ENCODE results near the gene AP2B1. TPM values are rescaled to one million over a fixed set of nuclear protein-coding genes. Genes with fewer than 3 reads are reported as not detected.

Gene AP2B1
- total RNA-seq, 1 experiment from 2014 or later: 198 TPM

DNA sequence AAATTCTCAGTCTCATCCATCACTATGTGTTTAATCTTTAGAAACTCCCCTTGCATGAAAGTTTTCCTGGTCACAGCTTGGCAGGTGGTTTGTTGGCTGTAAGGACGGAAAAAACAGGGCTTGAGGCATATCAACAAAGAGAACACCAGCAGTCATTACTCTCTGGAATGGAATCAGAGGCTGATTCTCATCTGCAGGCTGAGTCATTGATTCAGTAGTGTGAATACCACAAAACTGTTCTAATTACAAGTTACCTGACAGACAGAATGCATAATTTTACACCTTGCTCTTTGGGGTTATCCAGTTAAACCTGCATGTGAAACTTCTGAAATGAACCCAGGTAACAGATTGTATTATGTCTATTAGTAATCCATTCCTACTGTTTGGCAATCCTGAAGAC, 38.1 kb upstream of the AP2B1 start:
- H3K4me3 ChIP-seq (replicated peaks in 1 of 2; ENCODE audit: low read depth in 1 of 2, low read length in 2 of 2): no peak overlapping the region
- no TSS peak for BruUV-seq (replicated peaks)
- RAD21 ChIA-PET (ENCODE audit: low non-redundant PET in 1 of 2, low total read pairs in 2 of 2, uncharacterized antibody in 2 of 2, unreplicated experiment in 2 of 2): no interaction called here
- TF ChIP-seq RAD21 (IDR thresholded peaks at IDR 0.05; ENCODE audit: low read depth) (no peak), SIN3A (IDR thresholded peaks at IDR 0.05; ENCODE audit: low read depth) (no peak), SP1 (IDR thresholded peaks at IDR 0.05; ENCODE audit: low read depth) (no peak), POLR2A (IDR thresholded peaks at IDR 0.05; ENCODE audit: borderline replicate concordance, extremely low read depth, insufficient read depth, insufficient read length) (no peak), ELF1 (IDR thresholded peaks at IDR 0.05; ENCODE audit: borderline replicate concordance, low read depth) (no peak), YY1 (IDR thresholded peaks at IDR 0.05; ENCODE audit: extremely low read depth, insufficient replicate concordance, low read depth, low read length) (no peak), ZFX (IDR thresholded peaks at IDR 0.05) (no peak), EGR1 (IDR thresholded peaks at IDR 0.05; ENCODE audit: low read depth) (no peak), TCF7L2 (IDR thresholded peaks at IDR 0.05; ENCODE audit: borderline replicate concordance, extremely low read depth, insufficient read depth, insufficient read length) (no peak), EZH2 (IDR thresholded peaks at IDR 0.05) (no peak), EZH2phosphoT487 (IDR thresholded peaks at IDR 0.05; ENCODE audit: borderline replicate concordance) (no peak), CBX3 (IDR thresholded peaks at IDR 0.05; ENCODE audit: low read depth) (no peak), FOSL1 (IDR thresholded peaks at IDR 0.05; ENCODE audit: low read depth) (no peak), ZNF274 (IDR thresholded peaks at IDR 0.05; ENCODE audit: low read depth, low read length) (no peak)
- TF ChIP-seq, protein P1, sequence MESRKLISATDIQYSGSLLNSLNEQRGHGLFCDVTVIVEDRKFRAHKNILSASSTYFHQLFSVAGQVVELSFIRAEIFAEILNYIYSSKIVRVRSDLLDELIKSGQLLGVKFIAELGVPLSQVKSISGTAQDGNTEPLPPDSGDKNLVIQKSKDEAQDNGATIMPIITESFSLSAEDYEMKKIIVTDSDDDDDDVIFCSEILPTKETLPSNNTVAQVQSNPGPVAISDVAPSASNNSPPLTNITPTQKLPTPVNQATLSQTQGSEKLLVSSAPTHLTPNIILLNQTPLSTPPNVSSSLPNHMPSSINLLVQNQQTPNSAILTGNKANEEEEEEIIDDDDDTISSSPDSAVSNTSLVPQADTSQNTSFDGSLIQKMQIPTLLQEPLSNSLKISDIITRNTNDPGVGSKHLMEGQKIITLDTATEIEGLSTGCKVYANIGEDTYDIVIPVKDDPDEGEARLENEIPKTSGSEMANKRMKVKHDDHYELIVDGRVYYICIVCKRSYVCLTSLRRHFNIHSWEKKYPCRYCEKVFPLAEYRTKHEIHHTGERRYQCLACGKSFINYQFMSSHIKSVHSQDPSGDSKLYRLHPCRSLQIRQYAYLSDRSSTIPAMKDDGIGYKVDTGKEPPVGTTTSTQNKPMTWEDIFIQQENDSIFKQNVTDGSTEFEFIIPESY (IDR thresholded peaks at IDR 0.05; ENCODE audit: extremely low read depth, insufficient replicate concordance, low read length): no peak
- H3K27me3 ChIP-seq (ENCODE audit: insufficient read depth, low read length): peaks cover 49% of the 10 kb centered on the region; the same call in 1 of the 2 replicates
- intact Hi-C loops (cut with micrococcal nuclease): no loop called here
- POLR2A ChIA-PET: no interaction called here
- no peaks in the 10 kb centered on the region for H3K4me1 ChIP-seq (ENCODE audit: control insufficient read depth in 1 of 2, insufficient read depth in 2 of 2, low read length in 2 of 2)
- no peaks in the 10 kb centered on the region for H4K20me1 ChIP-seq (ENCODE audit: insufficient read depth)
- H3K79me2 ChIP-seq (ENCODE audit: insufficient read depth, low read length): no peaks in the 10 kb centered on the region
- H3K36me3 ChIP-seq (ENCODE audit: control insufficient read depth in 1 of 2, insufficient read depth in 2 of 2, low read length in 2 of 2): no peaks in the 10 kb centered on the region
- CTCF ChIA-PET: no interaction called here
- no peak overlapping the region for H3K27ac ChIP-seq (ENCODE audit: low read depth, low read length)
- no peak for ATAC-seq
- H3K9ac ChIP-seq (ENCODE audit: low read length): no peak overlapping the region
- no peak overlapping the region for H3K4me2 ChIP-seq (ENCODE audit: low read length)
- no peaks in the 10 kb centered on the region for H3K9me2 ChIP-seq (ENCODE audit: insufficient read depth)
- no peak overlapping the region for H2AFZ ChIP-seq (ENCODE audit: low read depth, low read length, poor library complexity, severe bottlenecking)
- DNase-seq (ENCODE audit: low read depth, low spot score): no peak
- no peaks in the 10 kb centered on the region for H3K9me3 ChIP-seq (ENCODE audit: control insufficient read depth in 1 of 2, insufficient read depth in 1 of 2, low read depth in 1 of 2, low read length in 2 of 2)
